NCI-H345 treated with DMSO at 0.1 percent for 48 hours (cell line): ENCODE results near the gene GFRA3.
"Not testable (repeated sequence)": the region's sequence is repeated elsewhere in the genome, so short reads cannot be mapped to it uniquely, and the experiment has no call there.

Experiments used
- DNase-seq: peaks from one replicate; lab custom pipeline; 2025; ENCODE audit not compliant: unreplicated experiment; lab: John Stamatoyannopoulos, UW

The GFRA3 gene, protein sequence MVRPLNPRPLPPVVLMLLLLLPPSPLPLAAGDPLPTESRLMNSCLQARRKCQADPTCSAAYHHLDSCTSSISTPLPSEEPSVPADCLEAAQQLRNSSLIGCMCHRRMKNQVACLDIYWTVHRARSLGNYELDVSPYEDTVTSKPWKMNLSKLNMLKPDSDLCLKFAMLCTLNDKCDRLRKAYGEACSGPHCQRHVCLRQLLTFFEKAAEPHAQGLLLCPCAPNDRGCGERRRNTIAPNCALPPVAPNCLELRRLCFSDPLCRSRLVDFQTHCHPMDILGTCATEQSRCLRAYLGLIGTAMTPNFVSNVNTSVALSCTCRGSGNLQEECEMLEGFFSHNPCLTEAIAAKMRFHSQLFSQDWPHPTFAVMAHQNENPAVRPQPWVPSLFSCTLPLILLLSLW

DNA sequence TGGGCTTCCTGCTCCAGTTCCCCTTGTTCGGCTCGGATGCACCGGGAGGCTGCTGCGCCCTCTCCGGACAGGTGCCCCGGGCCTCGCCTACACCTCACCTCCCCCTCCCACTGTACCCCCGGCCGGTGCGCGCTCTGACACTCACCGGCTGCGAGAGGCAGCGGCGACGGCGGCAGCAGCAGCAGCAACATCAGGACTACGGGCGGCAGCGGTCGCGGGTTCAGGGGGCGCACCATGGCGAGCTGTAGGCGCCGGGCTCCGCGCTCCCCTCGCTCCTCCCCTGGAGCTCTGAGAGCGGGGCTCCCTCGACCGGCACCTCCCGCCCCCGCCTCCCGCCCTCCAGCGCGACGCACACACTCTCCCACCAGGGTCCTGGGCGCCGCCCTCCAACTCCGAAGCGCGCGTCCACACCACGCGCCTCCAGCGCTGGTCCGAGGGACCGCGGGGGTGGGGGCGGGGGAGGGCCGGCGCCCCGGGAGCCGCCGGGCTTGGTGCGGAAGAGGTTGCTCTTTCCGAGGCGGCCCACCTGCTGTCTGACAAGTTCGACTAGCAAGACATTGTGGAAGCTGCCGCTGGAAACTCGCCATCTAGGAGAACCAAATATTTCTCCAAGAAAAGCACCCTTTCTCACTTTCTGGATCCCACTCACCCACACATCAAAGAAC lies at the start of gene GFRA3:
Gene GFRA3 (minus strand): TSS at position 433 of the 665 bp plus-strand sequence. CDS start 197 bp downstream, at position 236.
- DNase-seq = no peak

DNA sequence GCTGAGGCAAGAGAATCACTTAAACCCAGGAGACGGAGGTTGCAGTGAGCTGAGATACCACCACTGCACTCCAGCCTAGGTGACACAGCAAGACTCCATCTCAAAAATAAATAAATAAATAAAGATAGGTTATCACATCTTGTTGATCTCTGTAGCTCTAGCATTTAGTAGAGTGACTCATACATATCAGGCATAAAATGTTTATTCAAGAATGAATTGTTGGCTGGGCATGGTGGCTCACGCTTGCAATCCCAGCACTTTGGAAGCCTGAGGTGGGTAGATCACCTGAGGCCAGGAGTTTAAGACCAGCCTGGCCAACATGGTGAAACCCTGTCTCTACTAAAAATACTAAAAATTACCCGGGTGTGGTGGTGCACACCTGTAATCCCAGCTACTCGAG lies 43.8 kb upstream of the GFRA3 start:
- DNase-seq = not testable (repeated sequence)

DNA sequence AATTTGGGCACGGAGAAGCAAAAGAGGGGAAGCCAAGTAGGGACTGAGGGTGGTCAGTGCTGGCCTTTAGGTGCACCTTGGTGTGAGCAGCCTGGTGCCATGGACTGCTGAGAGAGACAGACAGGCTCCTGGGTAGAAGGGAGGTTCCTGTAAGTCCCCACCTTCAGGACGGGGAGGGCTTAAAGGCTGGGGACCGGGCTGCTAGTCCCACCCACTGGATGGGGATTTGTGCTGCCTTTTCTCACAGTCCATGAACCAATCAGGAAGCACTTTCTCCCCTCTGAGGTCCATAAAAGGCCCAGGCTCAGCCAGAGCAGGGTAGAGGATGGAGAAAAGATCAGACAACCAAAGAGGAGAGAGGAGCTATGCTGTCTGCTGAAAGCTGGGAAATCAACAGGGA lies 41.9 kb upstream of the GFRA3 start:
- DNase-seq = no peak

DNA sequence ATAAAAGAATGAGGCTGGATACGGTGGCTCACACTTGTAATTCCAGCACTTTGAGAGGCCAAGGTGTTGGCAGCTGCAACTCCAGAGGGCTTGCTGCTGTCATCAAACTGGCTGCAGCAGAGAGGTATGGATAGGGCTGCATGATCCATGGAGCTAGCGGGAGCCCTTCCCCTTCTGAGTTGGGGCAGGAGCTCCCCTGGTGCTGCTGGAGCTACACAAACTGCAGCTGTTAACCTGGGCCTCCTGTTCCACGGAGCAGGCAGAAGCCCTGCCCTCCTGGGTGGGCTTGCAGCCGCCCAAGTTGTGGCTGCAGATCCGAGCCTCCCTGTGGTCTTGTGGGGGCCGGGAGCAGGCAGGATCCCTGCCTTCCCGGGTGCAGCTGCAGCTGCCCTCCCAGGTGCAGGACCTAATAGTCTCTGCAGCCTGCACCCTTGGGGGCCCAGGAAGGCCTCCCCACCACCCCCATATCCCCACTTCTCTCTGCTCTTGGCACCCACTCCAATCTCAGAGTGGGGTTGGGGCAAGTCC lies 41.4 kb upstream of the GFRA3 start:
- no peak for DNase-seq

DNA sequence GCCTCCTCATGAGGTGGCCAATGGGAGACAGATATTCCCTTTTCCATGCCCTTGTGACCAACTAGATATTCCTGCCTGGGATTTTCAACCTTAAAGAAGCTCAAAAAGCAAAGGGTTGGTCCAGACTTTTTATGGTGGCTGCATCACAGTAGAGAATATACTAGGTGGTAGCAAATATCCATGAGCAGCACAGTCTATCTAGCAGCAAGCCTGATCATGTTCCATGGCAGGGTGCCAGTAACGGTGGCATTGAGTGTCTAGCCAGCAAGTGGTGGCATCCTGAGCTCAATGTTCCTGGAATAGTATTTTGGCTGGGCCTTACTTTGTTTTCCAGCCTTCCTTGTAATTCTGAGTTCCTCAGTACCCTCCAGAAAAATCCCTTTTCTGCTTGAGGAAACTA lies 31.4 kb upstream of the GFRA3 start:
- peak; percentile 61 for DNase-seq

DNA sequence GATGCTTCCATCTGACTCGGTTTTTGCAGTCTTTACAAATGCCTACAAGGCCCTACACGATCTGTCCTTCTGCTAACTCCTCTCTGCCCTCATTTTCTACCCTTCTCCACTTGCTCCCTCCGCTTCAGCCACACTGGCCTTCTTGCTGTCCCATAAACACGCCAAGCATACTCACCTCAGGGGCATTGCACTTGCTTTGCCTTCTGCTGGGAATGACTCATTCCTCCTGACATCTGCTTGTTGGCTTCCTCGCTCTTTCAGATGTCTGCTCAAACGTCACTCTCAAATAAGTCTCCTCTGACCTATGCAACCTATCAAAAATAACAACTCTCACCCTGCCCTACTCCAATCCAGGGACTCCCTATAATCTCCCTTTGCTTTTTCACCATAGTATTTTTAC lies 29.0 kb upstream of the GFRA3 start:
- no peak for DNase-seq

DNA sequence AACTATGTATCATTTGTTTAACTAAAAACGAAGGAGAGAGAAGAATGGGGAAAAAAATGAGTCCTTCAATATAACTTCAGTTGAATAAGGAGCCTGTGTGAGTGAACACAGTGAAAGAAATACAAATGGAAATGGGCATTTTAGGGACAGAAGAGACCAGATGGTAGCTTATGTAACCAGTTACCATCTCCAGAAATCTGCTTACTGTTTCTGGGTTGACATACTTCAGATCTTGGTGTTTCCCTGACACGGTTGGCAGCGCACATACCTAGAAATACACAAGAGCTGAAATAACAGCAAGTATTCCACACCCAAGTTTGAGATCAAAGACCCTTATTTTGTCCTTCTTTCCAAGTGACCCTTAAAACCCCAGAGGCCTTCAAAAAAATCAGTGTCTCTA lies 14.9 kb upstream of the GFRA3 start:
- no peak for DNase-seq

DNA sequence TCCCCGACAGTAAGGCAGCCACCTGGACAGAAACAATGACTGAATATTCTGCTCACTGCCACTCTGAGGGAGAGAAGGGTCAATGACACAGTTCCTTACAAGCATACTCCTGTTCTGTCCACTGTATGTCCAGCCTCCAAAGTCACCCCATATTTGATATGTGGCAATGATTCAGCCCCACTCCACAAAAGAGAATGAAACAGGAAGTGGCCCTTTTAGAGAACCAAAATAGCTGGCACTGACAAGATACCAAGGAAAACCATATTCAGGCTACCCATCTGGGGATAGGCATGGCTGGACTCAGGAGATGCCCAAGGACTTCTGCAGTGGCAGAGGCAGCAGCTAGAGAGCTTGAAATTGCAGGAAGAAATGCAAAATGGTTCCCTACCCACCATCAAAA lies 12.8 kb upstream of the GFRA3 start:
- DNase-seq = no peak

DNA sequence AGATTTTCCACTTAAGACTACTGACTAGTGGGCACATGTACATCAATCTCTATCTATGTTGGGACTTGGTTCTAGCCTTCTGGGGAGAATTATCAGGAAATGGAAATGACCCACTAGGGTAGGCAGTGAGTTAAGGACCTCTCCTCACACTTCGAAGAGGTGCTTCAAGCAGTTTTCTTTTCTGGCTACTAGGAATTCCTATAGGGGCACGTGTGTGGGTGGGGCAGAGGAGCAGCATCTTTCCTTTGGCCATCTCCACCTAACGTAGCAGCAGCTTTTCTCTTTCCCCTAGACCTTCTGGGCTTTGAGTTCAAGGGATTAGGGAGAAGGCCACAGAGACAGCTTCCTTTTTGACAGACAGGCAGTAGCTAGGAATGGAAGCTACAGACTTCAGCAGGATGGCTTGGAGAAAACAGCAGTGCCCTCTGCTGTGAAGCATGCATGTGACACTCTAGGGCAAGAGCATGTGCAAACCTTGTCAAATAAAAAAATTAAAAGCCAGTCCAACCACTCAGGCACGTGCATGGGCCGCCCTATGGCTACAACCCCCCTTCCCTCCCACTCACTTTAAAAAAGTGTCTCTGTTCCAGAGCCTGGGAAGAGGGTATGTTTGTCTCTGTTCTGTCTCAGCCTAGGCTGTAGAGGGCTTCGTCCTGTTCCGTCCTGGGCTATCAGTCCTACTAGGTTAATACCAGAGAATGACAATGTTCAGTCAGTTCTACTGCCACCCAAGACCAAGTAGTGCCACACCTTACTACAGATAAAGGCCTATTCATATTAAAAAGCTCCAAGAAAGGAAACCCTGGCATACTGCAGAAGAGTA lies 8.7 kb upstream of the GFRA3 start:
- DNase-seq = peak; percentile 36

DNA sequence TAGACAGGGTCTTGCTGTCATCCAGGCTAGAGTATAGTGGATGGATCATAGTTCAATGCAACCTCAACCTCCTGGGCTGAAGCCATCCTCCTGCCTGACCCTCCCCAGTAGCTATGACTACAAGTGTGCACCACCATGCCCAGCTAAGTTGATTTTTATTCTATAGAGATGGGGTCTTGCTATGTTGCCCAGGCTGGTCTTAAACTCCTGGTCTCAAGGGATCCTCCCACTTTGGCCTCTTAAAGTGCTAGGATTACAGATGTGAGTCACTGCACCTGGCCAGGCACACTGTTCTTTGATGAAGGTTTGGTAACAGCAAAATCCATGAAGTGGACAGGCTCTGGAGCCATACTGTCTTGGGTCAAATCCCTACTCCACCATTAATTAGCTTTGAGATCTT lies 6.5 kb upstream of the GFRA3 start:
- no peak for DNase-seq

DNA sequence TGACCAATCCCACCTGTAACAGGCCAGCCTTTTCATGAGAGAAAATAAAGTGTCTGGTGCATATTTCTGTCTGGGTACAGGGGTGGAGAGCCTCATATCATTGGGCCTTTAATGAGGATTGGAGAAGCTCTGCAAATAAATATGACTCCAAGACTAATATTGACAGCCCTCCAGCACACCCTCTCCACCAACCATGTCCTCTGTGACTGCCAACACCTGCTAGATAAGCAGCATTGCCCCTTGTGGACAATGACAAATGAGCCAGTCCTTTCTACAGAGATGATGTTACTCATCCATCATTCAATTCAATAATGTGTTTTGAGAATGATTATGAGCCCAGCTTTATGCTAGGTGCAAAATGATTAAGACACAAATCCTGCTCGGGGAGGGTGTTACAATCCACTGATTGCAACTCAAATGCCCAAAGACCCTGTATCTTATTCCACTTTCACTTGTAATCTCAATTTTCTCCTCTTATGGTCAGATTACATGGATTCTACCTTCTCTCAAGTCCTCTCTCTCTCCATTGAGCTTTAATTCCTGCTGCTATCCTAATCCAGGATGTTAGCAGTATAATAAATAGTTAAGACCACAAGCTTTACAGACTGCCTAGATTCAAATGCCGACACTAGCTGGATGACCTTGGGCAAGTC lies 2.1 kb upstream of the GFRA3 start:
- peak; percentile 52 for DNase-seq

DNA sequence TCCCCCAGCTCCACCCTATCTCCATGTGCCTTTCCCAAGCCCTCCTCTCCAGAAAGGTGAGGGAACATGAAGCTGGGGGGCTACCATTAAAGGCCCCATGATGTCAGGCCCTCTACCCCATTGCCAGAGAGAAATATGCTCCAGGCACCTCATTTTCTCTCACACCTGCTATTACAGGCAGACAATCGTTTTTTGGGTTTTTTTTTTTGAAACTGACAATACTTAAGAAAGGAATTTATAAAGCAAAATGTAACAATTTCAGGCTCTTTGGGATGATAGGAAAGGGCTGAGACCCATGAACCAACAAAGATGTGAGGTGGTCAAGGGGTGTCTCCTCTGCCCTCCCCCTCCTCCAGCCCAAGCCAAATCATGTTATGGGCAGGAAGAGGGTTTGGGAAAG lies 1.5 kb upstream of the GFRA3 start:
- no peak for DNase-seq

DNA sequence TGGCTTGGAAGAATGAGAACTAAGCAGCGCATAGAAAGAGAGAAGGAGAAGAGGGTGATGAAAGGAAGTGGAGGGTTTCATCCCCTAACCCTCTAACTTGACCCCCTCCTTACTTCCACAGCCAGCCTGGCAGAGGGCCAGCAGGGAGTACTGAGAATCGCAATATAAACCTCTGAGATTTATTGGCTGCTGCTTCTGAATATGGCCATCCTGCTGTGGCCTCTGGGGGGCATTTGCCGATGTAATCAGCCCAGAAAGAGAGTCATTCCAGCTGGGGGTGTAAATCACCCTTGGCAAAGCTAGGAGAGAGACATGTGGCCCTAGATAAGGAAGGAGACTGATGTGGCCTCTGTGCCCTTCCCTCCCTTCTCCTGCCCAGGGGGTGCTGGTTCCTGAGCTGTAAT lies 960 bp upstream of the GFRA3 start:
- peak; percentile 31 for DNase-seq

DNA sequence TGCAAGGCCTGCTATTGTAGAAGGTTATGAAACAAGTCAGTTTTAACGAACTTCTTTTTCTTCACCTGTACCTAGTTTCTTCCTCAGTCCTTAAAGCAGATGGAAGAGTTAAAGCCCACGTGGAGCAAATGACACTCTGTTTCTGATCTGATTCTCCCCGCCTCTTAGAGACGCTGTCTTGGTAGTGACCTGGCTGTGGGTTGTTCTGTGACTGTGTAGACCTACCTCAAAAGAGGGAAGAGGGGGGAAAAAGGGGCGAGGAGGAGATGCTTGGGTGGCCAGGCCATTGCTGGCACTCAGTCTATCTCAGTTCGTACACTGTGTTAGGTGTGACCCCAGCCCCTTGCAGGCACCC lies 610 bp downstream of the GFRA3 start:
- DNase-seq = no peak

DNA sequence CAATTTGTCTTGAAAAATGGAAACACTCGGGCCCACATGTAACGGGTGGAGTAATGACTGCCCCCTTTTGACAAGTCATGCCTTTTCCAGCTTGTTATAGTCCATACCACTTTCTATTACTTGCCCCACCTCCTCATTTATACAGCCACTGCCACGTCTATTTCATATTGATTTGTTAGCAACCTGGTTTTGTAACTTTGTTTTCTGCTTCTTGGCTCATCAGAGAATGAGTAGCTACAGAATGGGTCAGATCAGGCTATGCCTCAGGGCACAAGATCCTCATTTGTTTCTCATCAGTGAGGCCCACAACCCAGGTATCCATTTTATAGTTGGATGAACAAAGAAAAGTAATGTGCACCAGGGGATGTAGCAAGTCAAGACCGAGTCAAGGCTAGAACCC lies 1.7 kb downstream of the GFRA3 start:
- DNase-seq = no peak

DNA sequence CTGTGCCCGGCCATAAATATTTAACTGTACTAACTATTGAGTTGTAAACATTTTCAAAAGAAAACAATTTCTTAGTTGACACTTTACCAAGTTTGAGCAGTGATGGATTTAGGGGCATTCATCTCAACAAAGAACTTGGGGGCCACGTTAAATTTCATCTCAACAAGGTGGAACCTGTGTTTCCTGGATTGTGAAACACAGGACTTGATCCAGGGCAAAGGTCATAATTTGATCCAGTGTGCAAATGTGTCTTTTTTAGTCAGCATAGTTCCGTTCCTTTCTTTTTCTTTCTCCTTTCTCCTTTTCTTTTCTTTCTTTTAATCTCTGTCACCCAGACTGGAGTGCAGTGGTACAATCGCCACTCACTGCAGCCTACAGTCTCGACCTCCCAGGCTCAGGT lies 3.1 kb downstream of the GFRA3 start:
- no peak for DNase-seq

DNA sequence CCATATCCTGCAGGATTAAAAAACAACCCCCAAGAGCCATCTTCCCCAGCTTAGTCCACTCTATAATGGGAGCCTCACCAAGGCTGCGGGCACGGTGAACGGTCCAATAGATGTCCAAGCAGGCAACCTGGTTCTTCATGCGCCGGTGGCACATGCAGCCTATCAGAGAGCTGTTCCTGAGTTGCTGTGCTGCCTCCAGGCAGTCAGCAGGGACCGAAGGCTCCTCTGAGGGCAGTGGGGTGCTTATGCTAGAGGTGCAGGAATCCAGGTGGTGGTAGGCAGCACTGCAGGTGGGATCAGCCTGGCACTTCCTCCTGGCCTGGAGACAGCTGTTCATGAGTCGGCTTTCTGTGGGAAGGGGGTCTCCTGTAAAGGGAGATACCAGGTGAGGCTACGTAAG lies 10.2 kb downstream of the GFRA3 start:
- DNase-seq = no peak

DNA sequence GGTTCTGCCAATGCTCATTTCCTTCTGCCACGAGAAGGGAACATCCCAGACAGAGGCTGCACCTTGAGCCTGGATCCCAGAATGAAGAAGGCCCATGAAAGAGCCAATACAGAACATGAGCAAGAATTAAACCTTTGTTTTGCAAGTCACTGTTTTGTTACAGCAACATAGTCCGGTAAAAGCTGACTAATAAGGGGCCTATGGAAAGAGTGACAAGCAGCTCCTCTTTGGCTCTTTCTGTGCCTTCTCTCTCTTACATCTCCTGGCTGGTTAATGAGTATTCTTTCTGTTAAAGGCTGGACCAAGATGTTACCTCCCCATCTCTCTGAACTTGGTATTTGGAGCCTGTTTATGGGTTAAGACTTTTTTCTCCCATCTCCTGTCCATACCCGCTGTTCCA lies 10.8 kb downstream of the GFRA3 start:
- no peak for DNase-seq

DNA sequence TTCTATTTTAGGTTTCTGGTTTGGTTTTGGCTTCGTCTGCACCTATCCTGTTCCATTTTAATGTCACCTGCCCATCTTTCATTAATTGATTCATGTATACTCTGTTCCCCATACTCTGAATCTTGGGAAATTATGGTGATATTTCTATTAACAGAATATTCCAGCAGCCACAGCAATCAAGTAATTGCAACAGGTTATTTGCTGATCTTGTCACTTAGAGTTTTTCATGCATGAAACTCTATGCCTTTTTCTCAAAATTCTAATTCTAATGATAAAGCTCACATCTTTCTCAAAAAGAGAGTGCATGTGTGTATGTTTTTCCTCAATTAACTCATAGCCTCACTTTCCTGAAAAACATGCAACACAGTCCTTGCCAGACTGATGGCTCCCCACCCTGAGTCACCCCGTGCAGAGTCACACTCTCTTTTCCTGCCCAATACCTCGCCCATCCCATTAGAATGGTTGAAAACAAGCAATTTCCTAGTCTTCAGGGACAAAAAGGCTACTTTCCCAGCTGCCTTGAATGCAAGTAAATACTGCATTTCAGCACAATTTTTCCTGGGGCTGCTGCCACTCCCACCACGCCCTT lies 15.6 kb downstream of the GFRA3 start:
- DNase-seq = no peak

DNA sequence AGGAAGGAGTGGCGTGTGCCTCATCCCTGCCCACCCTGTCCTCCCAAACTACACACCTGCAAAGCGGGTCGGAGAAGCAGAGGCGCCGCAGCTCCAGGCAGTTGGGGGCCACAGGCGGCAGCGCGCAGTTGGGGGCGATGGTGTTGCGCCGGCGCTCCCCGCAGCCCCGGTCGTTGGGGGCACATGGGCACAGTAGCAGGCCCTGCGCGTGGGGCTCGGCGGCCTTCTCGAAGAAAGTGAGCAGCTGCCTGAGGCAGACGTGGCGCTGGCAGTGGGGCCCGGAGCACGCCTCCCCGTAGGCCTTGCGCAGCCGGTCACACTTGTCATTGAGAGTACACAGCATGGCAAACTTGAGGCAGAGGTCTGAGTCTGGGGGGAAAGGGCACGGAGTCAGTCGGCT lies 16.8 kb downstream of the GFRA3 start:
- DNase-seq = no peak

DNA sequence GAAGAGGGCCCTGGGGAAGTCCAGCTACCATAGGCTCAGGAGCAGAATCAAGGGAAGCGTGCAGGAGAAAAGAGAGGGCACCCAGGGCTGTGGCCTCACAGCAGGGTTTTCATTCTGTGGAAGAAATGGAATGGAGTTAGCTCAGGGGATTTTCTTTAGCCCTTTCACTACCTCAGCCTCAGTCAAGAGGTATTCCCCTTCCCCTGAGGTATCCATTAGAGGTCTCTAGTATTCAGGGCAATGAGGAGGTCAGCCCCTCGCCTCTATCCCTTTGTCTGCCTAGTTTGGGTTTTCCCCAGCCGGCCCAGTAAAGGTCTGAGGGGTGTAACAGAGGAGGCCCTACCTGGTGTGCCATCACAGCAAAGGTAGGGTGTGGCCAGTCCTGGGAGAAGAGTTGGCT lies 21.5 kb downstream of the GFRA3 start:
- no peak for DNase-seq
